Fibroblast of villous mesenchyme (primary cell): ENCODE data around the gene PCDHA6. TPM values are rescaled to one million over a fixed set of nuclear protein-coding genes. Genes with fewer than 3 reads are reported as not detected.
"Not testable (repeated sequence)": the region's sequence is repeated elsewhere in the genome, so short reads cannot be mapped to it uniquely, and the experiment has no call there.

ENCODE experiments used
- DNase-seq: peaks from one replicate; pipeline ENCODE4 v3.0.0-alpha.2; 2010; ENCODE audit warnings: low read depth
- H3K4me3 ChIP-seq: 2 replicates; pipeline ENCODE4 v1.5.1; 2011; ENCODE audit warnings: low read depth, mild to moderate bottlenecking, low read length
- CTCF ChIP-seq: IDR thresholded peaks from 2 replicates; pipeline ENCODE4 v1.5.1; 2012; ENCODE audit warnings: low read depth, mild to moderate bottlenecking, low read length; ENCODE audit not compliant: insufficient read depth
- total RNA-seq: library from RNA; depleted of rRNA; stranded (reverse); fragments of >200 nt; gene quantifications from 2 replicates; pipeline ENCODE4 v1.2.3, GENCODE V29; 2012

PCDHA6 gene
- total RNA-seq, 1 donor, result 0.43 TPM

- H3K4me3 ChIP-seq, result no peak overlapping the region
- no peak for TF ChIP-seq CTCF
- DNase-seq, result no peak
These were observed 4.3 kb upstream of the PCDHA6 start for GRCh38 chr5:140823475-140823874.

GRCh38 chr5:140828362-140828737 lies 590 bp downstream of the PCDHA6 start:
- TF ChIP-seq CTCF, result no peak
- no peak for DNase-seq
- H3K4me3 ChIP-seq, result no peak overlapping the region

- not testable (repeated sequence) for DNase-seq, H3K4me3 ChIP-seq
These were observed 2.0 kb downstream of the PCDHA6 start for GRCh38 chr5:140829511-140830501.

- H3K4me3 ChIP-seq, result peak within 1 kb of the TSS; percentile 33
These were observed 6.2 kb downstream of the PCDHA6 start, which contains the start of gene PCDHA7 for GRCh38 chr5:140833993-140834392. Gene PCDHA7 (plus strand): TSS chr5:140834269. CDS start chr5:140834384, 115 bp downstream.

GRCh38 chr5:140834439-140835008 lies 6.8 kb downstream of the PCDHA6 start:
- H3K4me3 ChIP-seq, result peak overlapping the region; percentile 33

More at GRCh38 chr5:140833993-140834392, 6.2 kb downstream of the PCDHA6 start, which contains the start of gene PCDHA7:
- DNase-seq, result peak; percentile 18
- TF ChIP-seq CTCF, result no peak

GRCh38 chr5:140835622-140836510 lies 8.1 kb downstream of the PCDHA6 start:
- no peak overlapping the region for H3K4me3 ChIP-seq
- no peak for TF ChIP-seq CTCF
- DNase-seq, result no peak

More at GRCh38 chr5:140834439-140835008, 6.8 kb downstream of the PCDHA6 start:
- DNase-seq, result not testable (repeated sequence)
